ENCODE measurements around the gene NT5DC2.
A peak's percentile ranks its signal among the peaks of the same experiment; 100 is the strongest.

The NT5DC2 gene

GRCh38 chr3:52533623-52534280 lies at the start of gene NT5DC2:
NT5DC2 (minus strand) TSS chr3:52533857; CDS start chr3:52533737, 120 bp downstream.
- peak; percentile 48 to 82 for DNase-seq

GRCh38 chr3:52574056-52574965 lies 40.7 kb upstream of the NT5DC2 start:
- no peak for DNase-seq

- no peak for DNase-seq
Measured at GRCh38 chr3:52572221-52572620, 38.6 kb upstream of the NT5DC2 start.

- no peak for DNase-seq
Measured at GRCh38 chr3:52570076-52570475, 36.4 kb upstream of the NT5DC2 start.

- DNase-seq = no peak
Measured at GRCh38 chr3:52568069-52568468, 34.4 kb upstream of the NT5DC2 start.

- DNase-seq = no peak
Measured at GRCh38 chr3:52563984-52564383, 30.3 kb upstream of the NT5DC2 start.

- DNase-seq = no peak
Measured at GRCh38 chr3:52561028-52561747, 27.5 kb upstream of the NT5DC2 start.

- DNase-seq = no peak
Measured at GRCh38 chr3:52558436-52558835, 24.8 kb upstream of the NT5DC2 start.

- DNase-seq = no peak
Measured at GRCh38 chr3:52557011-52557960, 23.6 kb upstream of the NT5DC2 start.

GRCh38 chr3:52555056-52555455 lies 21.4 kb upstream of the NT5DC2 start:
- DNase-seq = no peak

GRCh38 chr3:52554026-52554755 lies 20.5 kb upstream of the NT5DC2 start:
- no peak for DNase-seq

- DNase-seq = no peak
Measured at GRCh38 chr3:52552089-52552488, 18.4 kb upstream of the NT5DC2 start.

GRCh38 chr3:52551118-52551517 lies 17.5 kb upstream of the NT5DC2 start:
- DNase-seq = no peak

GRCh38 chr3:52547143-52547542 lies 13.5 kb upstream of the NT5DC2 start:
- DNase-seq = no peak

- no peak for DNase-seq
Measured at GRCh38 chr3:52546111-52546901, 12.6 kb upstream of the NT5DC2 start.

- DNase-seq = no peak
Measured at GRCh38 chr3:52544937-52545336, 11.3 kb upstream of the NT5DC2 start.

GRCh38 chr3:52541050-52541449 lies 7.4 kb upstream of the NT5DC2 start:
- no peak for DNase-seq

- DNase-seq = no peak
Measured at GRCh38 chr3:52539010-52539653, 5.5 kb upstream of the NT5DC2 start.

GRCh38 chr3:52537726-52538421 lies 4.2 kb upstream of the NT5DC2 start:
- DNase-seq = no peak

Data from NCI-H1930 (cell line).